HL-60 (cell line): Measurements from ENCODE around the gene ARHGAP26.

ENCODE experiments used
- DNase-seq, 2 experiments: peaks; one replicate each; pipeline ENCODE4 v3.0.0-alpha.2; 2010 to 2020; ENCODE audit warnings: low read depth in 1 of 2, low spot score in 1 of 2
- H3K27ac ChIP-seq: fragments of 250-450 bp; sonication (Bioruptor Pico); replicated peaks from 2 replicates; pipeline ENCODE4 v1.5.1; 2020; ENCODE audit warnings: mild to moderate bottlenecking, moderate library complexity
- H3K27me3 ChIP-seq: fragments of 250-450 bp; sonication (Bioruptor Pico); 2 replicates; pipeline ENCODE4 v1.5.1; 2021; ENCODE audit warnings: mild to moderate bottlenecking, moderate library complexity; ENCODE audit not compliant: insufficient read depth, poor library complexity, severe bottlenecking
- H3K4me3 ChIP-seq: replicated peaks from 2 replicates; pipeline ENCODE4 v1.5.1; 2011; ENCODE audit warnings: mild to moderate bottlenecking, control low read depth, low read length; ENCODE audit not compliant: insufficient read depth
- GABPA ChIP-seq: IDR thresholded peaks from 2 replicates; pipeline ENCODE4 v1.6.1; 2012; ENCODE audit warnings: low read depth
- POLR2AphosphoS5 ChIP-seq: IDR thresholded peaks from 2 replicates; pipeline ENCODE4 v1.6.1; 2012; ENCODE audit warnings: low read depth
- SPI1 ChIP-seq: IDR thresholded peaks from 2 replicates; pipeline ENCODE4 v1.6.1; 2012; ENCODE audit warnings: low read depth, mild to moderate bottlenecking, borderline replicate concordance
- TF ChIP-seq, protein P1 (sequence below): IDR thresholded peaks from 2 replicates; pipeline ENCODE4 v1.6.1; 2012; ENCODE audit warnings: low read depth; ENCODE audit not compliant: insufficient replicate concordance
- TF ChIP-seq, protein P2 (sequence below): IDR thresholded peaks from one replicate; pipeline ENCODE4 v1.5.1; 2011; ENCODE audit warnings: low read length, control low read depth, inconsistent platforms; ENCODE audit not compliant: insufficient read depth

The ARHGAP26 gene

DNA sequence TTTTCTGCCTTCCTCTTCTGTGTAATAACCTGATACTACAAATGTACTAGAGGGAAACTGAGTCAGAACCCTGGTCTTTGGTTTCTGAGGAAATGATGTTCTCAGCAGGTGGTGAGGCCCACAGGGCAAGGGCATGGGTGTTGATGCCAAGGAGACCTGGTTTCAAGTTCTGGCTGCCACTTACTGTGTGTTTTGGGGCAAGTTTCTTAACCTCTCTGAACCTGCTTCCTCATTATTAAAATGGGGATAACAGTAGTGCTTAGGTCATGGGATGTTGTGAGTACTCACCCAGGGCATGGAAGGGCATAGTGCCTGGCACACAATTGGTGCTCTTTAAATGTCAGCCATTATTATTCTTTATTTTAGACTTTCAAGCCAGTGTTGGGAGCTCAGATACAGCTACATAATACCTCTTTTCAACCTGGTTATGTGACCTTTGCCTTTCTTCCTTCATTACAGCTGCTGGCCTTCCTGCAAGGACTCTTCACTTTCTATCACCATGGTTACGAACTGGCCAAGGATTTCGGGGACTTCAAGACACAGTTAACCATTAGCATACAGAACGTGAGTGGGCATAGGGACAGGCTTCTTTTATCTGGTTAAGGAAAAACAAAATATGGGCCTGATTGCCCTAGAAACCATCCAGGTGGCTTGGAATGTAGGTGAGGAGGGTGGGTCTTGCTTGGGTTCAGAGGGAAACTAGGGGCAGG lies 131.5 kb downstream of the ARHGAP26 start:
- TF ChIP-seq, protein P1, sequence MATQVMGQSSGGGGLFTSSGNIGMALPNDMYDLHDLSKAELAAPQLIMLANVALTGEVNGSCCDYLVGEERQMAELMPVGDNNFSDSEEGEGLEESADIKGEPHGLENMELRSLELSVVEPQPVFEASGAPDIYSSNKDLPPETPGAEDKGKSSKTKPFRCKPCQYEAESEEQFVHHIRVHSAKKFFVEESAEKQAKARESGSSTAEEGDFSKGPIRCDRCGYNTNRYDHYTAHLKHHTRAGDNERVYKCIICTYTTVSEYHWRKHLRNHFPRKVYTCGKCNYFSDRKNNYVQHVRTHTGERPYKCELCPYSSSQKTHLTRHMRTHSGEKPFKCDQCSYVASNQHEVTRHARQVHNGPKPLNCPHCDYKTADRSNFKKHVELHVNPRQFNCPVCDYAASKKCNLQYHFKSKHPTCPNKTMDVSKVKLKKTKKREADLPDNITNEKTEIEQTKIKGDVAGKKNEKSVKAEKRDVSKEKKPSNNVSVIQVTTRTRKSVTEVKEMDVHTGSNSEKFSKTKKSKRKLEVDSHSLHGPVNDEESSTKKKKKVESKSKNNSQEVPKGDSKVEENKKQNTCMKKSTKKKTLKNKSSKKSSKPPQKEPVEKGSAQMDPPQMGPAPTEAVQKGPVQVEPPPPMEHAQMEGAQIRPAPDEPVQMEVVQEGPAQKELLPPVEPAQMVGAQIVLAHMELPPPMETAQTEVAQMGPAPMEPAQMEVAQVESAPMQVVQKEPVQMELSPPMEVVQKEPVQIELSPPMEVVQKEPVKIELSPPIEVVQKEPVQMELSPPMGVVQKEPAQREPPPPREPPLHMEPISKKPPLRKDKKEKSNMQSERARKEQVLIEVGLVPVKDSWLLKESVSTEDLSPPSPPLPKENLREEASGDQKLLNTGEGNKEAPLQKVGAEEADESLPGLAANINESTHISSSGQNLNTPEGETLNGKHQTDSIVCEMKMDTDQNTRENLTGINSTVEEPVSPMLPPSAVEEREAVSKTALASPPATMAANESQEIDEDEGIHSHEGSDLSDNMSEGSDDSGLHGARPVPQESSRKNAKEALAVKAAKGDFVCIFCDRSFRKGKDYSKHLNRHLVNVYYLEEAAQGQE = no peak
- TF ChIP-seq GABPA (no peak), SPI1 (no peak)
- TF ChIP-seq, protein P2, sequence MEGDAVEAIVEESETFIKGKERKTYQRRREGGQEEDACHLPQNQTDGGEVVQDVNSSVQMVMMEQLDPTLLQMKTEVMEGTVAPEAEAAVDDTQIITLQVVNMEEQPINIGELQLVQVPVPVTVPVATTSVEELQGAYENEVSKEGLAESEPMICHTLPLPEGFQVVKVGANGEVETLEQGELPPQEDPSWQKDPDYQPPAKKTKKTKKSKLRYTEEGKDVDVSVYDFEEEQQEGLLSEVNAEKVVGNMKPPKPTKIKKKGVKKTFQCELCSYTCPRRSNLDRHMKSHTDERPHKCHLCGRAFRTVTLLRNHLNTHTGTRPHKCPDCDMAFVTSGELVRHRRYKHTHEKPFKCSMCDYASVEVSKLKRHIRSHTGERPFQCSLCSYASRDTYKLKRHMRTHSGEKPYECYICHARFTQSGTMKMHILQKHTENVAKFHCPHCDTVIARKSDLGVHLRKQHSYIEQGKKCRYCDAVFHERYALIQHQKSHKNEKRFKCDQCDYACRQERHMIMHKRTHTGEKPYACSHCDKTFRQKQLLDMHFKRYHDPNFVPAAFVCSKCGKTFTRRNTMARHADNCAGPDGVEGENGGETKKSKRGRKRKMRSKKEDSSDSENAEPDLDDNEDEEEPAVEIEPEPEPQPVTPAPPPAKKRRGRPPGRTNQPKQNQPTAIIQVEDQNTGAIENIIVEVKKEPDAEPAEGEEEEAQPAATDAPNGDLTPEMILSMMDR = no peak
- Histone ChIP-seq H3K4me3 (no peak overlapping the region), H3K27me3 (no peaks in the 10 kb centered on the region), H3K27ac (peak overlapping the region; percentile 66)
- DNase-seq = no peak

DNA sequence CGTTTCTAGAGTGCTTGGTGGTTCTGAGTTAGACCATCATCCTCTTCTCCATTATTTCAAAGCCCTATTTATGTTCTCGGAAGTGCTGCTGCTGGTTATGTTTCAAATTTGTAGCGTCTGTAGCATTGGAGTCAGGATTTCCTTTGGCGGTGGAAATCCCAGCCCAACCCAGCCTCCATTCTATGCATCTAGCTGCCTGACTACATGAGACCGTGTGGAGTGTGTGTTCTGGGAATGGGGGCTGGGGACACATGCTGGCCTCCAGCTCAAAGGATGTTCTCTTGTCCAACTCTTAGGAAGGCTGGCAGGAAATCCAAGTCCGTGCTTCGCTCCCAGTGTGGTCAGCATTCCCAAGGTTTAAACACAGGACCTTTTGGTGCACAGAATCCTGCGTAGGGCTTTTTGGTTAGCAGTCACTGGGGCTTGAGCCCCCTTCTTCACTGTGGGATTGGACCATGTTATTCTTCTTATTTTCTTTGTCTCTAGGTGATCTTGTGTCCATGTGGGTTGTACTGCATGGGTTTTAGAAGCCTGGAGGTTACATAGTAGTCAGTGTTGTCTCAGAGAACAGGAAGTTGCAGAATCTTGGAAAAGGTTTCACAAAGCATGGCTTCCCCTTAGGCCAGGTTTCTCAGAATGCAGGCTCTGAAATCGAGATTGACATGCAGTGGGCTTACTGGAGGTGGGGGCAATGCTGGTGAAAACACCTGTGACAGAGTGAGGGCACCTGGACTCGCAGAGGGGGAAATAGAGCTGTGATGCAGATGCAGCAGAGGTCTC lies 132.2 kb downstream of the ARHGAP26 start:
- Histone ChIP-seq H3K4me3 (no peak overlapping the region), H3K27me3 (no peaks in the 10 kb centered on the region), H3K27ac (peak overlapping the region; percentile 66)
- TF ChIP-seq, protein P2 = no peak
- peak; percentile 52; the same call in 1 of the 2 replicates for TF ChIP-seq SPI1
- DNase-seq = peak in 1 of 2 experiments; percentile 71

DNA sequence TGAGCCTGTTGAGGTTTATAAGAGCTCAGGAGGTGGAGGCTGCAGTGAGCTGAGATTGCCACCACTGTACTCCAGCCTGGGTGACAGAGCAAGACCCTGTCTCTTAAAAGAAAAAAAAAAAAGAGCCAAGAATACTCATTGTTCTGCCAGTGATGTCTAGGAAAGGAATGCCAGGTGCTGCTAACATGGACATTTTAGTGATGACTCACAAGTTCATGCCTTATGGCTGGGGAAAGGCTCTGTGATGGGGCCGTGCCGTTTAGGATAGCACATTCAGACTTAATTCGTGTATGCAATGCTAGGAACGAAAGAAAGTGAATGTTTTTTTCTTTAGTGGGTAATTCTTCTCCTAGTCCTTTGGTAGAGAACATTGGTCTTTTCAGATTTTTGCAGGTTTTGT lies 134.2 kb downstream of the ARHGAP26 start:
- Histone ChIP-seq H3K27ac (no peak overlapping the region), H3K27me3 (no peaks in the 10 kb centered on the region), H3K4me3 (no peak overlapping the region)
- DNase-seq = no peak
- TF ChIP-seq, protein P1 = no peak
- TF ChIP-seq POLR2AphosphoS5 (no peak), GABPA (no peak), SPI1 (no peak)
- TF ChIP-seq, protein P2 = no peak
